Loucy (cell line): ENCODE results near the gene AFF2.

ENCODE experiments used
- H2AFZ ChIP-seq: fragments of 200-600 bp; sonication (generic); 2 replicates; pipeline ENCODE4 v1.6.0; 2016; ENCODE audit warnings: antibody characterized with exemption, mild to moderate bottlenecking, low read length, moderate library complexity
- H3F3A ChIP-seq: fragments of 200-600 bp; 2 replicates; pipeline ENCODE4 v1.6.0; 2016; ENCODE audit warnings: antibody characterized with exemption, low read depth, mild to moderate bottlenecking
- H3K27me3 ChIP-seq: fragments of 200-600 bp; sonication (generic); 2 replicates; pipeline ENCODE4 v1.6.1; 2014; ENCODE audit warnings: low read length, mild to moderate bottlenecking; ENCODE audit not compliant: insufficient read depth, poor library complexity, severe bottlenecking
- H3K36me3 ChIP-seq: fragments of 200-600 bp; sonication (generic); 2 replicates; pipeline ENCODE4 v1.6.1; 2016; ENCODE audit warnings: low read length; ENCODE audit not compliant: insufficient read depth
- H3K4me1 ChIP-seq: fragments of 200-600 bp; sonication (generic); 2 replicates; pipeline ENCODE4 v1.5.1; 2014; ENCODE audit warnings: low read length, mild to moderate bottlenecking; ENCODE audit not compliant: insufficient read depth, poor library complexity, severe bottlenecking
- H3K4me2 ChIP-seq: fragments of 200-600 bp; sonication (generic); 2 replicates; pipeline ENCODE4 v1.6.0; 2014; ENCODE audit warnings: antibody characterized with exemption, low read length, low read depth, mild to moderate bottlenecking; ENCODE audit not compliant: poor library complexity, severe bottlenecking
- H3K4me3 ChIP-seq: fragments of 200-600 bp; sonication (generic); 2 replicates; pipeline ENCODE4 v1.5.1; 2014; ENCODE audit warnings: low read length, mild to moderate bottlenecking, mixed read lengths; ENCODE audit not compliant: poor library complexity, severe bottlenecking
- H3K79me2 ChIP-seq: fragments of 200-600 bp; sonication (generic); 2 replicates; pipeline ENCODE4 v1.6.1; 2014; ENCODE audit warnings: low read length; ENCODE audit not compliant: insufficient read depth
- H3K9ac ChIP-seq: fragments of 200-600 bp; sonication (generic); 2 replicates; pipeline ENCODE4 v1.6.0; 2014; ENCODE audit warnings: mild to moderate bottlenecking, low read depth, low read length, moderate library complexity; ENCODE audit not compliant: poor library complexity, severe bottlenecking
- H3K9me2 ChIP-seq: fragments of 200-600 bp; sonication (generic); replicated peaks from 2 replicates; pipeline ENCODE4 v1.6.1; 2016; ENCODE audit warnings: low read depth, low read length, mixed read lengths
- H3K9me3 ChIP-seq: fragments of 200-600 bp; sonication (generic); 2 replicates; pipeline ENCODE4 v1.6.1; 2014; ENCODE audit warnings: mild to moderate bottlenecking, antibody characterized with exemption, low read length, low read depth; ENCODE audit not compliant: insufficient read depth
- H4K20me1 ChIP-seq: fragments of 200-600 bp; sonication (generic); 2 replicates; pipeline ENCODE4 v1.6.0; 2014; ENCODE audit warnings: antibody characterized with exemption, low read length, mild to moderate bottlenecking; ENCODE audit not compliant: insufficient read depth, poor library complexity, severe bottlenecking
- CTCF ChIP-seq: fragments of 200-600 bp; sonication (generic); conservative IDR thresholded peaks from 2 replicates; pipeline ENCODE4 v1.5.1; 2014; ENCODE audit warnings: mild to moderate bottlenecking, antibody characterized with exemption, low read length
- EZH2phosphoT487 ChIP-seq: fragments of 200-600 bp; IDR thresholded peaks from 2 replicates; pipeline ENCODE4 v1.6.1; 2018; ENCODE audit warnings: antibody characterized with exemption, mild to moderate bottlenecking, moderate library complexity, borderline replicate concordance

Gene AFF2

GRCh38 chrX:148872161-148872535 is 371.7 kb downstream of the AFF2 start:
- no peak overlapping the region for H3K9ac ChIP-seq
- H3K36me3 ChIP-seq, result no peaks in the 10 kb centered on the region
- no peak overlapping the region for H3K4me3 ChIP-seq
- no peaks in the 10 kb centered on the region; the same call in 1 of the 2 replicates for H3K79me2 ChIP-seq
- no peak overlapping the region for H2AFZ ChIP-seq
- H3K9me3 ChIP-seq, result no peaks in the 10 kb centered on the region
- H4K20me1 ChIP-seq, result no peaks in the 10 kb centered on the region
- no peaks in the 10 kb centered on the region for H3K9me2 ChIP-seq
- no peaks in the 10 kb centered on the region for H3K27me3 ChIP-seq
- TF ChIP-seq CTCF (no peak), EZH2phosphoT487 (no peak)
- peaks cover 11% of the 10 kb centered on the region for H3K4me1 ChIP-seq
- no peak overlapping the region for H3K4me2 ChIP-seq
- H3F3A ChIP-seq, result no peaks in the 10 kb centered on the region

GRCh38 chrX:148872881-148873280 is 372.5 kb downstream of the AFF2 start:
- H3K4me1 ChIP-seq, result peaks cover 11% of the 10 kb centered on the region
- no peaks in the 10 kb centered on the region for H4K20me1 ChIP-seq
- H2AFZ ChIP-seq, result no peak overlapping the region
- no peaks in the 10 kb centered on the region for H3F3A ChIP-seq
- no peak overlapping the region for H3K4me3 ChIP-seq
- H3K9ac ChIP-seq, result no peak overlapping the region
- no peaks in the 10 kb centered on the region for H3K9me2 ChIP-seq
- no peaks in the 10 kb centered on the region for H3K36me3 ChIP-seq
- no peaks in the 10 kb centered on the region for H3K9me3 ChIP-seq
- H3K79me2 ChIP-seq, result no peaks in the 10 kb centered on the region; the same call in 1 of the 2 replicates
- H3K4me2 ChIP-seq, result no peak overlapping the region
- TF ChIP-seq EZH2phosphoT487 (no peak), CTCF (no peak)
- H3K27me3 ChIP-seq, result no peaks in the 10 kb centered on the region

- Histone ChIP-seq H3F3A (no peaks in the 10 kb centered on the region), H3K27me3 (no peaks in the 10 kb centered on the region), H3K4me1 (peaks cover 11% of the 10 kb centered on the region), H3K9me2 (no peaks in the 10 kb centered on the region), H2AFZ (no peak overlapping the region), H3K36me3 (no peaks in the 10 kb centered on the region), H3K79me2 (no peaks in the 10 kb centered on the region; the same call in 1 of the 2 replicates), H3K9ac (no peak overlapping the region), H3K9me3 (no peaks in the 10 kb centered on the region), H3K4me2 (no peak overlapping the region), H4K20me1 (no peaks in the 10 kb centered on the region), H3K4me3 (no peak overlapping the region)
- TF ChIP-seq EZH2phosphoT487, result no peak
Measured at GRCh38 chrX:148874636-148875246, 374.3 kb downstream of the AFF2 start.

GRCh38 chrX:148878371-148878770 is 378.0 kb downstream of the AFF2 start:
- H3K9me2 ChIP-seq, result no peaks in the 10 kb centered on the region
- H3K79me2 ChIP-seq, result no peaks in the 10 kb centered on the region
- no peaks in the 10 kb centered on the region for H3K4me1 ChIP-seq
- no peaks in the 10 kb centered on the region for H4K20me1 ChIP-seq
- H3K4me3 ChIP-seq, result no peak overlapping the region
- no peaks in the 10 kb centered on the region for H3K9me3 ChIP-seq
- H3K27me3 ChIP-seq, result no peaks in the 10 kb centered on the region
- H3K36me3 ChIP-seq, result peaks cover 9% of the 10 kb centered on the region; the same call in 1 of the 2 replicates
- no peak overlapping the region for H3K9ac ChIP-seq
- no peak overlapping the region for H3K4me2 ChIP-seq
- H2AFZ ChIP-seq, result no peak overlapping the region
- H3F3A ChIP-seq, result no peaks in the 10 kb centered on the region
- TF ChIP-seq CTCF (no peak), EZH2phosphoT487 (no peak)
